HUES64 (cell line): ENCODE data around the gene HEXD.

Source experiments
- H3K27ac ChIP-seq: 2 replicates; pipeline ENCODE4 v1.7.0; 2013; ENCODE audit warnings: low read depth, low read length, inconsistent platforms
- H3K27me3 ChIP-seq: 2 replicates; pipeline ENCODE4 v1.6.1; 2013; ENCODE audit warnings: mild to moderate bottlenecking, low read length; ENCODE audit not compliant: insufficient read depth
- H3K36me3 ChIP-seq: 2 replicates; pipeline ENCODE4 v1.6.1; 2013; ENCODE audit warnings: mild to moderate bottlenecking, low read length; ENCODE audit not compliant: insufficient read depth
- H3K4me1 ChIP-seq: 2 replicates; pipeline ENCODE4 v1.6.1; 2013; ENCODE audit warnings: mild to moderate bottlenecking, low read length, moderate library complexity; ENCODE audit not compliant: insufficient read depth
- H3K4me3 ChIP-seq: 2 replicates; pipeline ENCODE4 v1.5.1; 2013; ENCODE audit warnings: mild to moderate bottlenecking, low read length, moderate library complexity
- H3K9ac ChIP-seq: 2 replicates; pipeline ENCODE4 v1.6.1; 2013; ENCODE audit warnings: mild to moderate bottlenecking, low read depth, low read length
- H3K9me3 ChIP-seq: 2 replicates; pipeline ENCODE4 v1.6.1; 2013; ENCODE audit warnings: low read depth, low read length; ENCODE audit not compliant: insufficient read depth
- WGBS: fragments of 150-250, 120-280 bp; methylation state at CpG from one replicate; pipeline ENCODE4 v1.1.7; 2013; ENCODE audit warnings: missing lambda C conversion rate; 5-methylcytosine and 5-hydroxymethylcytosine counted together

HEXD gene

DNA sequence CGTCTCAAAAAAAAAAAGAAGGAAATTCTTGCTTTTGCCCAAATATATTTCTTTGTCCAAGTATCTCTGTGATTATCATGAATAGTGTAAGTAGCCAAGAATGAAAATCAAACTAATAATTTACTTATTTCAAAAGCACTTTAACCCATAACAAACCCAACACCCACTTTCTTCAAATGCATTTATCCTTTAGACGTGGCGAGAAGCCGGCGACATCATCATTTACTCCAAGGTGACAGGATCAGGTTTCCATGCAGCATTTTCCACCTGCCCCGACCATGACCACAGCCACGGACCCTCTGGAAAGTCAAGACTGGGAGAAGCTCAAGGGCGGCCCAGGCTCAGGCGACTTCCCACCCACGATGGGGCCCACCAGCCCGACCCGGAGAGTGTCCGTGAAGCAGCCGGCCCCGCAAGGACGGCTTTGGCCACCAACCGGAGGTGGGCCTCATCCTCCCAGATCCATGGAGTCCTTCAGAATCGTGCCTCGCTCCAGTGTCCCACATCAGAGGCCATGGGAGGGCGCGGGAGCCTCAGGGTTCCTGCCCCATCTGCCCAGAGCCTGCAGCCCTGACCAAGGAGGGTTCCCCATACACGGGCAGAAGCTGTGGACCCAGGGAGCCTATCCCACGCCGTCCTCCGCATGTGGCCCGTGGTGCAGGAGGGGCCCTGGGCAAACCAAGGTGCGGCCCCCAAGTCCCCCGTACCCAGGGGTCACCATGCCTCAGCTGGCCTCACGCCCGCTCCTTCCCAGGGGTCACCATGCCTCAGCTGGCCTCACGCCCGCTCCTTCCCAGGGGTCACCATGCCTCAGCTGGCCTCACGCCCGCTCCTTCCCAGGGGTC lies 27.9 kb upstream of the HEXD start:
- H3K9ac ChIP-seq: no peak overlapping the region

GRCh38 chr17:82390860-82391435 lies 27.2 kb upstream of the HEXD start:
- WGBS: 90% methylated on average over 13 of the region's 13 CpGs
- Histone ChIP-seq H3K9ac (no peak overlapping the region), H3K36me3 (no peaks in the 10 kb centered on the region), H3K27ac (no peak overlapping the region), H3K9me3 (no peaks in the 10 kb centered on the region), H3K4me3 (no peak overlapping the region), H3K4me1 (no peaks in the 10 kb centered on the region), H3K27me3 (no peaks in the 10 kb centered on the region)

More for the DNA sequence above, 27.9 kb upstream of the HEXD start:
- Histone ChIP-seq H3K9me3 (no peaks in the 10 kb centered on the region), H3K4me3 (no peak overlapping the region), H3K27ac (no peak overlapping the region), H3K4me1 (0 out of 2 replicates have a peak, but pooled peaks cover 3% of the 10 kb centered on the region), H3K27me3 (no peaks in the 10 kb centered on the region), H3K36me3 (no peaks in the 10 kb centered on the region)
- 95% methylated on average over 28 of the region's 34 CpGs for WGBS

DNA sequence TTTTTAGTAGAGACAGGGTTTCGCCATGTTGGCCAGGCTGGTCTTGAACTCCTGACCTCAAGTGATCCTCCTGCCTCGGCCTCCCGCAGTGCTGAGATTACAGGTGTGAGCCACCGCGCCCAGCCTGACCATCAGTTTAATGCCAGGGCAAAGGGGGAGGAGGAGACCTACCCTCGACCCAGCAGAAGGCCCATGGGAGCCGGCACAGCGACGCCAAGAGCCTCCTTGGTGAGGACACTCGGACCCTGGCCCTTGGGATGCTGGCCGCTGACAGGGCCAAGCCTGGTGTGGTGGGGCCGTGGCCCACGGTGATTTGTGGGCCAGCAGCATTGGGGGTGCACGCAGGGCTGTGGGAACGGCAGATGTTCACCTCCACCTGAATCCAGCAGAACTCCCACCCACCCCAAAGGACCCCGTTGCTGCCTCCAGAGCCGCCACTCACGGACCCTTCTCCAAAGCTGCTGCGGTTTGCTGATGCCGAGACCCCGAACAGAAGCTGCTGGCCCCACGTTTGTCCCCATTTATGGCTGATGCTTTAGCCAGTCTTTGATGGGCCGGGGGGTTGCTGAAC lies 26.6 kb upstream of the HEXD start:
- H3K9ac ChIP-seq: no peak overlapping the region
- H3K9me3 ChIP-seq: no peaks in the 10 kb centered on the region
- WGBS: 96% methylated on average over 23 of the region's 23 CpGs
- H3K36me3 ChIP-seq: no peaks in the 10 kb centered on the region
- no peak overlapping the region for H3K27ac ChIP-seq
- H3K27me3 ChIP-seq: no peaks in the 10 kb centered on the region
- no peak overlapping the region for H3K4me3 ChIP-seq
- H3K4me1 ChIP-seq: no peaks in the 10 kb centered on the region

DNA sequence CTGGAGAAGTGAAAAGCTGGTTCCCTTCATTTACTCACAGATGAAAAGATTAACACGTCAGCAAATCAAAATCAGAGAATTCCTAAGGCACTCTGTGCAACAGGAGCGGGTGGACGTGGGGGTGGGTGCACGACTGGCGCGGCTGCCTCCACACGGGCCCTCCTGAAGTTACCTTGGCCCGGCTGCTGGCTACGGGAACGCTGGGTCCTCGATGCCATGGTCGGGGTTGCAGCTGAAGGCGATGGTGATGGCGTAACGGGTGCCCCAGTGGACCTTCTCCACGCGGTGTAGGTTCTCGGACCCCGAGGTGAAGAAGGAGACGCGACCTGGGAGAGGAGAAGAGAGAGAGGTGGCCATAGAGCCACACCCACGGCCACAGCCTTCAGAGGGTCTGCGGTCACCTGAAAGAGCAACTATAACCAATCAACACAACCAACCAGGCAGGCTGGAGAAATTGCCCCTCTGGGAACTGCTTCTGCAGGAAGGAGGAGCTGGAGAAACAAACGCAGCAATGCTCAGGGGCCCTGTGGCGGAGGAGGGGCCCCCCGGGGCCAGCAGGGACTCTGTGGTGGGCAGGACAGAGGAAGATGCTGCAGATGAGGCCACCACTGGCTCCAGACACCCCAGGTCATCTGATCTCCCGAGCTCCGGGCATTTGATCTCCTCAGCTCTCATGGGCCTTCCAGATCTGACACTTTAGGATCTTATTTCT lies 25.8 kb upstream of the HEXD start:
- Histone ChIP-seq H3K9me3 (no peaks in the 10 kb centered on the region), H3K4me1 (no peaks in the 10 kb centered on the region), H3K27ac (no peak overlapping the region), H3K36me3 (no peaks in the 10 kb centered on the region), H3K4me3 (no peak overlapping the region), H3K9ac (no peak overlapping the region), H3K27me3 (no peaks in the 10 kb centered on the region)
- WGBS: 95% methylated on average over 28 of the region's 28 CpGs

DNA sequence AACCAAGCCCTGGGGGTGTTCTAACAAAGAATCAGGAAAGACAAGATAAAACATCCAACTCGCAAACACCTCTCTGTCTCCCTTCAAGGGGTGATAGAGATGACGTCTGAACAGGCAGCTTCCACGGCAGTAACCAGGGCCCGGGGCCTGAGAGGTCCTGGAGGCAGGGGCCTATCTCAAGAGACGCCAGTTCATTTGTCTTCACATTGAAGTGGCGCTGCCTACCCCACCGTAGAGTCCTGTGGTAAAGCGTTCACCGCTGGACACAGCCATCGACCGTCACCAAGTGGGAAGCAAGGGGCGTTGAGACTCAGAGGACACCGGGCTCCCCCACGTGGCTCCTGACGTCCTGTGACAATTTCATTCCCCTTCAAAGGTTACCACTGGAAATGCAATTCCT lies 25.2 kb upstream of the HEXD start:
- 93% methylated on average over 15 of the region's 15 CpGs for WGBS
- Histone ChIP-seq H3K9ac (no peak overlapping the region), H3K27ac (no peak overlapping the region), H3K4me1 (no peaks in the 10 kb centered on the region), H3K9me3 (no peaks in the 10 kb centered on the region), H3K4me3 (no peak overlapping the region), H3K36me3 (no peaks in the 10 kb centered on the region), H3K27me3 (no peaks in the 10 kb centered on the region)

DNA sequence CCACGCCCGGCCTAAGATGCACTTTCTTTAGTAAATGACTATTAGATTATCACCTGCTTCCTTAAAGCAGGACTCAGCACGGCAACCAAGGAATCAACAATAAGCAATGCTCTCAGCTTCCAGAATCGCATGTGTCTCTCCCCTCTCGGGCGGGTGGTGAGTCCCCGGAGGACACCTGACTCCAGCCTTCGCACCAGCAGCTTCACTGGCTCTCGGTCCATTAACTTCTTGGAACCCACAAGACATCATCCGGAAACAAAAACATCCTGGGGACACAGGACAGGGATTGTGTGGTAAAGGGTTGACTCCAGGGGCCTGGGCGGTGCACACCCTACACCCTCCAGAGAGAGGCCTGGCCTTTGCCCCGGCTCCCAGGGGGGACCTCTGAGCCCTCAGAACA lies 23.9 kb upstream of the HEXD start:
- Histone ChIP-seq H3K9me3 (no peaks in the 10 kb centered on the region), H3K4me3 (no peak overlapping the region), H3K9ac (no peak overlapping the region), H3K27me3 (no peaks in the 10 kb centered on the region), H3K27ac (no peak overlapping the region), H3K36me3 (no peaks in the 10 kb centered on the region), H3K4me1 (no peaks in the 10 kb centered on the region)
- WGBS: 98% methylated on average over 11 of the region's 12 CpGs

GRCh38 chr17:82396601-82397435 lies 21.3 kb upstream of the HEXD start:
- 86% methylated on average over 18 of the region's 19 CpGs for WGBS
- no peaks in the 10 kb centered on the region for H3K4me1 ChIP-seq
- no peak overlapping the region for H3K4me3 ChIP-seq

GRCh38 chr17:82397449-82398335 lies 20.5 kb upstream of the HEXD start:
- no peak overlapping the region for H3K4me3 ChIP-seq
- 92% methylated on average over 38 of the region's 38 CpGs for WGBS
- H3K4me1 ChIP-seq: no peaks in the 10 kb centered on the region
- H3K36me3 ChIP-seq: no peaks in the 10 kb centered on the region
- no peaks in the 10 kb centered on the region for H3K9me3 ChIP-seq
- no peaks in the 10 kb centered on the region for H3K27me3 ChIP-seq
- no peak overlapping the region for H3K27ac ChIP-seq
- no peak overlapping the region for H3K9ac ChIP-seq

More at GRCh38 chr17:82396601-82397435, 21.3 kb upstream of the HEXD start:
- Histone ChIP-seq H3K27me3 (no peaks in the 10 kb centered on the region), H3K9me3 (no peaks in the 10 kb centered on the region), H3K36me3 (no peaks in the 10 kb centered on the region), H3K27ac (no peak overlapping the region), H3K9ac (no peak overlapping the region)

- Histone ChIP-seq H3K36me3 (peaks cover 10% of the 10 kb centered on the region; the same call in 1 of the 2 replicates), H3K4me3 (no peak overlapping the region), H3K27me3 (no peaks in the 10 kb centered on the region), H3K4me1 (no peaks in the 10 kb centered on the region), H3K9ac (no peak overlapping the region), H3K27ac (no peak overlapping the region), H3K9me3 (no peaks in the 10 kb centered on the region)
- 94% methylated on average over 13 of the region's 13 CpGs for WGBS
These were observed 19.1 kb upstream of the HEXD start for GRCh38 chr17:82399041-82399441.

DNA sequence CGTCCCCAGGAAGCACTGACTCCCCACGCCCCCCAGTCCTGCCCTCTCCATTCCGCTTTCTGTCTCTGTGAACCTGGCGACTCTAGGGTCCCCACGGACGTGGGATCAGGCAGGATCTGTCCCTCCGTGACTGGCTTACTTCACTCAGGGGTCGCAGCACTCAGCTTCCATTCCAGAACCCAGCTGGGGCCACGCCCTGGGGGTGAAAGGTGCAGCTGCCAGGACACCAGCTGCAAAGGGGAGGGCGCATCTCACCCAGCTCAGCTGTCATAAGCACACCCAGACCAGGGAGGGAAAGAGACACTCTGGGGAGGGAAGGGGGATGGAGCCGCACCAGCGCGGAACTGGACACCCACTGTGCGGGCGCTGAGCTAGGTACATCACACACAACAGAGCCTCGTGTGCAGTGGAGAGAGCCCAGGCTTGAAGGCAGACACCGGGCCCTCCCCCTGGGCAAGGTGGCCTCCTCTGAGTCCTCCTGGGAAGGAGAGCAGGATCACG lies 18.5 kb upstream of the HEXD start:
- H3K4me1 ChIP-seq: no peaks in the 10 kb centered on the region
- no peaks in the 10 kb centered on the region for H3K9me3 ChIP-seq
- no peaks in the 10 kb centered on the region for H3K27me3 ChIP-seq
- no peak overlapping the region for H3K4me3 ChIP-seq
- H3K9ac ChIP-seq: no peak overlapping the region
- 89% methylated on average over 18 of the region's 18 CpGs for WGBS
- H3K27ac ChIP-seq: no peak overlapping the region
- H3K36me3 ChIP-seq: peaks cover 10% of the 10 kb centered on the region; the same call in 1 of the 2 replicates
